Mesenchymal stem cell (in vitro differentiated cells and primary cell): ENCODE measurements around the gene CXCL8.

Experiments
- DNase-seq: peaks from one replicate; pipeline ENCODE4 v3.0.0-alpha.2; 2013
- H2AFZ ChIP-seq: one replicate; pipeline ENCODE4 v1.6.1; 2013; ENCODE audit warnings: low read depth, mild to moderate bottlenecking, control low read depth, inconsistent platforms, low read length, moderate library complexity
- H2AK5ac ChIP-seq: 2 replicates; pipeline ENCODE4 v1.6.1; 2013; ENCODE audit warnings: low read length, moderate library complexity, mild to moderate bottlenecking, inconsistent platforms; ENCODE audit not compliant: severe bottlenecking
- H2BK120ac ChIP-seq: one replicate; pipeline ENCODE4 v1.6.1; 2013; ENCODE audit warnings: low read depth, mild to moderate bottlenecking, inconsistent platforms, low read length, moderate library complexity
- H2BK12ac ChIP-seq, 2 experiments: one replicate each; pipeline ENCODE4 v1.6.1; 2013; ENCODE audit warnings: inconsistent platforms in 2 of 2, low read length in 2 of 2, mild to moderate bottlenecking in 2 of 2, moderate library complexity in 2 of 2, control low read depth in 1 of 2
- H2BK15ac ChIP-seq: one replicate; pipeline ENCODE4 v1.6.1; 2013; ENCODE audit warnings: mild to moderate bottlenecking, low read depth, inconsistent platforms; ENCODE audit not compliant: poor library complexity, severe bottlenecking
- H2BK5ac ChIP-seq: 2 replicates; pipeline ENCODE4 v1.6.1; 2013; ENCODE audit warnings: low read depth, mild to moderate bottlenecking, low read length, control low read depth, inconsistent platforms; ENCODE audit not compliant: poor library complexity, severe bottlenecking
- H3K14ac ChIP-seq, 2 experiments: one replicate each; pipeline ENCODE4 v1.6.1; 2013; ENCODE audit warnings: inconsistent platforms in 2 of 2, low read length in 2 of 2, control low read depth in 1 of 2, mild to moderate bottlenecking in 1 of 2, moderate library complexity in 1 of 2
- H3K18ac ChIP-seq, 2 experiments: one replicate each; pipeline ENCODE4 v1.6.1; 2013; ENCODE audit warnings: inconsistent platforms in 2 of 2, low read length in 2 of 2, control low read depth in 1 of 2, low read depth in 1 of 2, mild to moderate bottlenecking in 1 of 2
- H3K23ac ChIP-seq, 2 experiments: one replicate each; pipeline ENCODE4 v1.6.1; 2013; ENCODE audit warnings: inconsistent platforms in 2 of 2, low read length in 2 of 2, mild to moderate bottlenecking in 2 of 2, moderate library complexity in 2 of 2, control low read depth in 1 of 2
- H3K27ac ChIP-seq: 2 replicates; pipeline ENCODE4 v1.5.1; 2013; ENCODE audit warnings: mild to moderate bottlenecking, moderate library complexity, low read length, control low read depth, inconsistent platforms; ENCODE audit not compliant: poor library complexity, severe bottlenecking
- H3K27me3 ChIP-seq, 2 experiments: 2 replicates each; pipeline versions ENCODE4 v1.6.1 to v1.7.0; 2013; ENCODE audit warnings: low read length in 2 of 2, mild to moderate bottlenecking in 2 of 2, moderate library complexity in 2 of 2, control low read depth in 1 of 2, inconsistent platforms in 1 of 2; ENCODE audit not compliant: control insufficient read depth in 1 of 2, insufficient read depth in 1 of 2
- H3K36me3 ChIP-seq, 2 experiments: 2 replicates each; pipeline versions ENCODE4 v1.6.1 to v1.7.0; 2013; ENCODE audit warnings: low read length in 2 of 2, control low read depth in 1 of 2, inconsistent platforms in 1 of 2, low read depth in 1 of 2, mild to moderate bottlenecking in 1 of 2; ENCODE audit not compliant: insufficient read depth in 2 of 2, control insufficient read depth in 1 of 2
- H3K4ac ChIP-seq, 2 experiments: one replicate each; pipeline ENCODE4 v1.6.1; 2013; ENCODE audit warnings: inconsistent platforms in 2 of 2, low read length in 2 of 2, mild to moderate bottlenecking in 2 of 2, moderate library complexity in 2 of 2, control low read depth in 1 of 2, low read depth in 1 of 2
- H3K4me1 ChIP-seq: 2 replicates; pipeline ENCODE4 v1.6.1; 2013; ENCODE audit warnings: low read depth, low read length, control low read depth; ENCODE audit not compliant: control insufficient read depth, insufficient read depth
- H3K4me2 ChIP-seq: 2 replicates; pipeline ENCODE4 v1.6.1; 2013; ENCODE audit warnings: low read length, mild to moderate bottlenecking, inconsistent platforms; ENCODE audit not compliant: poor library complexity, severe bottlenecking
- H3K4me3 ChIP-seq, 2 experiments: 2 replicates each; pipeline versions ENCODE4 v1.5.1 to v1.7.0; 2013; ENCODE audit warnings: low read length in 2 of 2, mild to moderate bottlenecking in 2 of 2, control low read depth in 1 of 2, low read depth in 1 of 2; ENCODE audit not compliant: insufficient read depth in 1 of 2
- H3K79me1 ChIP-seq: replicated peaks from 2 replicates; pipeline ENCODE4 v1.6.1; 2013; ENCODE audit warnings: mild to moderate bottlenecking, control low read depth, low read length, inconsistent platforms; ENCODE audit not compliant: poor library complexity, severe bottlenecking
- H3K9ac ChIP-seq: 2 replicates; pipeline ENCODE4 v1.7.0; 2013; ENCODE audit warnings: mild to moderate bottlenecking, low read length, moderate library complexity
- H3K9me3 ChIP-seq: 2 replicates; pipeline ENCODE4 v1.7.0; 2013; ENCODE audit warnings: mild to moderate bottlenecking, low read length; ENCODE audit not compliant: control insufficient read depth
- H4K8ac ChIP-seq: one replicate; pipeline ENCODE4 v1.6.1; 2013; ENCODE audit warnings: inconsistent platforms, mild to moderate bottlenecking, low read length, moderate library complexity
- H4K91ac ChIP-seq: one replicate; pipeline ENCODE4 v1.6.1; 2013; ENCODE audit warnings: mild to moderate bottlenecking, low read length, inconsistent platforms
- WGBS: methylation state at CpG from one replicate; pipeline ENCODE4 v1.1.7; 2013; ENCODE audit warnings: mixed read lengths; 5-methylcytosine and 5-hydroxymethylcytosine counted together

The CXCL8 gene

GRCh38 chr4:73705721-73706120 lies 34.6 kb upstream of the CXCL8 start:
- H4K91ac ChIP-seq, result peak overlapping the region; percentile 66
- no peak for DNase-seq
- H3K18ac ChIP-seq, result peak overlapping the region in 1 of 2 experiments; percentile 45
- no peaks in the 10 kb centered on the region for H3K27me3 ChIP-seq
- peak overlapping the region; percentile 12 for H2AK5ac ChIP-seq
- no peak overlapping the region for H2BK5ac ChIP-seq
- H3K9me3 ChIP-seq, result no peaks in the 10 kb centered on the region
- no peak overlapping the region for H4K8ac ChIP-seq
- 100% methylated on average over 1 of the region's 1 CpG for WGBS
- H3K79me1 ChIP-seq, result no peaks in the 10 kb centered on the region
- no peak overlapping the region for H2BK120ac ChIP-seq
- H3K4ac ChIP-seq, result peak overlapping the region in 1 of 2 experiments; percentile 91
- no peak overlapping the region for H2AFZ ChIP-seq
- H2BK12ac ChIP-seq, result peak overlapping the region in 1 of 2 experiments; percentile 92
- no peak overlapping the region for H3K4me2 ChIP-seq
- no peak overlapping the region for H3K9ac ChIP-seq
- H3K27ac ChIP-seq, result peak overlapping the region; percentile 84
- H2BK15ac ChIP-seq, result no peak overlapping the region
- no peak overlapping the region for H3K4me3 ChIP-seq
- no peak overlapping the region for H3K14ac ChIP-seq
- peaks cover 9% of the 10 kb centered on the region for H3K4me1 ChIP-seq
- no peaks in the 10 kb centered on the region for H3K36me3 ChIP-seq
- H3K23ac ChIP-seq, result no peak overlapping the region

- no CpG with 5 or more reads among the region's 2 CpGs for WGBS
- no peaks in the 10 kb centered on the region for H3K9me3 ChIP-seq
- H2BK120ac ChIP-seq, result no peak overlapping the region
- no peaks in the 10 kb centered on the region for H3K79me1 ChIP-seq
- H3K27me3 ChIP-seq, result no peaks in the 10 kb centered on the region
- H3K18ac ChIP-seq, result no peak overlapping the region
- H3K27ac ChIP-seq, result no peak overlapping the region
- H3K14ac ChIP-seq, result no peak overlapping the region
- no peak for DNase-seq
- H3K36me3 ChIP-seq, result no peaks in the 10 kb centered on the region
- no peak overlapping the region for H3K9ac ChIP-seq
- no peak overlapping the region for H2AFZ ChIP-seq
- H2BK5ac ChIP-seq, result no peak overlapping the region
- H2AK5ac ChIP-seq, result no peak overlapping the region
- H4K8ac ChIP-seq, result no peak overlapping the region
- H3K4ac ChIP-seq, result no peak overlapping the region
- no peak overlapping the region for H3K4me3 ChIP-seq
- H4K91ac ChIP-seq, result no peak overlapping the region
- H3K23ac ChIP-seq, result no peak overlapping the region
- peaks cover 5% of the 10 kb centered on the region for H3K4me1 ChIP-seq
- H2BK12ac ChIP-seq, result no peak overlapping the region
- no peak overlapping the region for H3K4me2 ChIP-seq
- no peak overlapping the region for H2BK15ac ChIP-seq
Measured at GRCh38 chr4:73706811-73707210, 33.6 kb upstream of the CXCL8 start.

GRCh38 chr4:73707269-73707875 lies 33.0 kb upstream of the CXCL8 start:
- H2AK5ac ChIP-seq, result no peak overlapping the region
- DNase-seq, result no peak
- H4K8ac ChIP-seq, result no peak overlapping the region
- peak overlapping the region; percentile 46 to 92 for H2BK12ac ChIP-seq
- no peaks in the 10 kb centered on the region for H3K36me3 ChIP-seq
- peak overlapping the region; percentile 52 for H4K91ac ChIP-seq
- H2BK15ac ChIP-seq, result no peak overlapping the region
- 61% methylated on average over 2 of the region's 4 CpGs for WGBS
- H3K27ac ChIP-seq, result no peak overlapping the region
- peak overlapping the region in 1 of 2 experiments; percentile 34 for H3K4ac ChIP-seq
- no peak overlapping the region for H3K14ac ChIP-seq
- H3K27me3 ChIP-seq, result no peaks in the 10 kb centered on the region
- no peaks in the 10 kb centered on the region for H3K79me1 ChIP-seq
- no peaks in the 10 kb centered on the region for H3K9me3 ChIP-seq
- peaks cover 5% of the 10 kb centered on the region for H3K4me1 ChIP-seq
- peak overlapping the region; percentile 59 for H2BK120ac ChIP-seq
- H2AFZ ChIP-seq, result no peak overlapping the region
- peak overlapping the region; percentile 11 to 63 for H3K18ac ChIP-seq
- H3K9ac ChIP-seq, result no peak overlapping the region
- H3K4me3 ChIP-seq, result no peak overlapping the region
- no peak overlapping the region for H2BK5ac ChIP-seq
- H3K4me2 ChIP-seq, result no peak overlapping the region
- no peak overlapping the region for H3K23ac ChIP-seq

GRCh38 chr4:73707918-73708577 lies 32.3 kb upstream of the CXCL8 start:
- DNase-seq, result peak; percentile 93

More at GRCh38 chr4:73707918-73708577, 32.3 kb upstream of the CXCL8 start:
- H2BK120ac ChIP-seq, result peak overlapping the region; percentile 81
- peak overlapping the region in 1 of 2 experiments; percentile 9 for H3K4ac ChIP-seq
- H4K8ac ChIP-seq, result no peak overlapping the region
- H3K27me3 ChIP-seq, result no peaks in the 10 kb centered on the region
- peak overlapping the region; percentile 32 to 52 for H3K18ac ChIP-seq
- H3K23ac ChIP-seq, result no peak overlapping the region
- H3K36me3 ChIP-seq, result no peaks in the 10 kb centered on the region
- no peak overlapping the region for H2AK5ac ChIP-seq
- no peak overlapping the region for H2BK12ac ChIP-seq
- H2AFZ ChIP-seq, result no peak overlapping the region
- peaks cover 5% of the 10 kb centered on the region for H3K4me1 ChIP-seq
- H3K14ac ChIP-seq, result no peak overlapping the region
- no peak overlapping the region for H4K91ac ChIP-seq
- H3K9ac ChIP-seq, result peak overlapping the region; percentile 58
- no peaks in the 10 kb centered on the region for H3K9me3 ChIP-seq
- H3K4me3 ChIP-seq, result peak overlapping the region in 1 of 2 experiments; percentile 43
- WGBS, result 13% methylated on average over 5 of the region's 7 CpGs
- no peak overlapping the region for H3K4me2 ChIP-seq
- H3K27ac ChIP-seq, result peak overlapping the region; percentile 55
- no peak overlapping the region for H2BK15ac ChIP-seq
- no peaks in the 10 kb centered on the region for H3K79me1 ChIP-seq
- H2BK5ac ChIP-seq, result no peak overlapping the region
